ENCODE measurements around the gene RASGRP3.

Gene RASGRP3

DNA sequence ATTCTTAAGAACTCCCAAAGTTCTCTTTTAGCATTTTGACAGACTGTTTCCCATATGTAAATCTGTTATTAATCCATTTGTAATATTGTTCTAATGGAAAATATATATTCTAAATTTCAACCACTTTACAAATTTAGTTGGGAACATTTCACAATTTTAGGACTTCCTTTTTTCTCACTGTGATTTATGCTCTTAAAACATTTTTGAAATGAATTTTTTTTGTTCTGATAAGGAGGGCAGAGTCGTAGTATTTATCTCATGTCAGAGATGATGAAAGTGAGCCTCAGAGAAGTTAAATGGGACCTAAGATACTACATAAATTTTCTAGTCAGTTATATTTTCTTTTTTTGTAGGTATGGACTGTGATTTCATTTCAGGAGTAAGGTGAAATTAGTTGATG is 26.6 kb downstream of the RASGRP3 start:
- no peak for TF ChIP-seq CTCF (conservative IDR thresholded peaks at IDR 0.05)
- no peak overlapping the region for H3K27ac ChIP-seq

- H3K27ac ChIP-seq = no peak overlapping the region
- TF ChIP-seq CTCF (conservative IDR thresholded peaks at IDR 0.05) = no peak
Measured at GRCh38 chr2:33505966-33506365, 29.5 kb downstream of the RASGRP3 start.

DNA sequence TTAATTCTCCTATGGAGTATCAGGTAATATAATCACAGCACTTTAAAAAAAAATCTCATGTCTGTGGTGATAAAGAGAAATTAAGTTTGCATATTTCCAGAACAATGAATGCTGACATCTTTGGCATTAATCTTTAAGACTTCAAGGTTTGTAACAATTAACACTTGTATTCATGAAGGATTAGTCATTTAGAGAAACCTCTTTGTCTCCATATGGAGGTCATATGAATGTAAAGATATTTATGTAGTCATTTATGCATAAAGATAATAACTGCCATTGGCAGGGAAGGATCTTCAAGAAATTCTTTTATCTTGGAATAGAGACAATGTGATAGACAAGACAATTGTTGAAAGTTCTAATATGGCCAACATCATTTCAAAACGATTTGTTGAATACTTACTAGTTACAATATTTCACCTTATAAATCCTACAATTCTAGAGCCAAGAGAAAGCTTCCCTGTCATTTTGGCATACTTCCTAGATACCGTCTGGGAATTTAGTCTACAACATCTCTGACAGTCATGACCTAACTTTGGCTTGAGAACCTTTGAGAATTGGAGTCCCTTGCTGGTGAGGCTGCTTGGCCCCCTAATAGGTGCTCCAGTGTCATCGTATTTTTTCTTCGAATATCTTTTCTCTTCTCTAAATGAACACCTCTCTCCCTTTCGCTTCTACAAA is 33.6 kb downstream of the RASGRP3 start:
- no peak for TF ChIP-seq CTCF (conservative IDR thresholded peaks at IDR 0.05)
- no peak overlapping the region for H3K27ac ChIP-seq

DNA sequence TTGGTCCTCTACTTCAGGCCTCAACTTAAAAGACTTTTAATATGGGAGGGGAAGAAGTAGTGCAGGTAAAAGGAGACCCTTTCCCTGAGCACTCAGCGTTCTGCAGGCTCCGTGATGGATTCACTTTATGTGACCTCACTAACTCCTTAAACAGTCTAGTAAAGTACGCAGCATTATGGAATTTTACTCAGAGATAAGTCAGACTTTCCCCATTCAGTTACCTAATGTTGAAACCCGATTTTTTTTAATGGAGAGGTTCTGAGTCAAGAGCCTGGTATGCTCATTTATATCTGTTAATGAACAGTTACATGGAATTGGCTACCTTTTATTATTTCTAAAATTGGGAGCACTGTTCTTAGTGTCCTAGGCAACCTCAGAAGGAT is 34.1 kb downstream of the RASGRP3 start:
- no peak overlapping the region for H3K27ac ChIP-seq
- TF ChIP-seq CTCF (conservative IDR thresholded peaks at IDR 0.05) = no peak

DNA sequence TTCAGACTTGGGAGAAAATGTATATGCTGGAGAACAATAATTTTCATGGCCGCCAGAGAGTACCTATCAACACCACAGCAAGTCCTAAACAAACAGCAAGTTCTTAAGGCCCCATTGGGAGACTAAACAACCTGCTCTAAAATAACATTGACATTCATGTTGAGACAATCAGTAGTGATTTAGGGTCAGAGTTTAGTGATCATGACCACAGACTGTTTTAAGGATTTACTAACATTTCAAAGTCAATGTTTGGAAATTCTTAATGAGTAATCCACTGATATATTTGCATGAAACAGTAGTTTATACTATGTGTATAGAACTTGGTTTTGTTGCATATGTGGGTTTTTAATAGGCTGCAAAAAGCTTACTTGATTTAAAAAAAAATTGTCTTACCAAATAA is 34.7 kb downstream of the RASGRP3 start:
- TF ChIP-seq CTCF (conservative IDR thresholded peaks at IDR 0.05) = no peak
- H3K27ac ChIP-seq = no peak overlapping the region

DNA sequence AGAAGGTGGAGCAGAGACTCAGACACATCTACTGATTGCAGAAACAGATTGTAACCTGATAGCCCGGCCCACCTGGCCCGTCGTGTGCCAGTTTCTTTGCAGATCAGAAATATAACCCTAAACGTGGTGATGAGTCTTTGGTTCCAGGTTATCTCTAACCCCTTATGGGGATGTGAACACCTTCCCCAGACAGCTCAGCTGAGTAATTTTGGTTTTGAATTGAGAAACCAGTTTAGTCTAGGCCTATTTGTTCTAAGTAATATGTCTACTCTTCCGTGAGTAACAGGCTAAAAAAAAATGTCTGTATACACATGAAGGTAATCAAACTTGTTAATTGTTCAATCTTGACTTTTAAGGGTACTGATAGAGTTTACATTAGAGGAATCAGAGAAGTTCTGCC is 35.7 kb downstream of the RASGRP3 start:
- TF ChIP-seq CTCF (conservative IDR thresholded peaks at IDR 0.05) = no peak
- H3K27ac ChIP-seq = no peak overlapping the region

GRCh38 chr2:33513480-33513879 is 37.0 kb downstream of the RASGRP3 start:
- TF ChIP-seq CTCF (conservative IDR thresholded peaks at IDR 0.05) = no peak

More at GRCh38 chr2:33513480-33513879, 37.0 kb downstream of the RASGRP3 start:
- H3K27ac ChIP-seq = no peak overlapping the region
